GM19372 (cell line): Measurements from ENCODE around the gene METAP1.
"Not testable (repeated sequence)": the region's sequence is repeated elsewhere in the genome, so short reads cannot be mapped to it uniquely, and the experiment has no call there.

Experiments
- ATAC-seq: cut with Tn5 transposase; IDR thresholded peaks from one replicate; pipeline ENCODE4 v1.9.1; 2021; ENCODE audit warnings: mild to moderate bottlenecking, low read depth, moderate library complexity; ENCODE audit not compliant: unreplicated experiment

Gene METAP1

GRCh38 chr4:98996056-98996764, 689 bp downstream of the METAP1 start:
- no peak for ATAC-seq

DNA sequence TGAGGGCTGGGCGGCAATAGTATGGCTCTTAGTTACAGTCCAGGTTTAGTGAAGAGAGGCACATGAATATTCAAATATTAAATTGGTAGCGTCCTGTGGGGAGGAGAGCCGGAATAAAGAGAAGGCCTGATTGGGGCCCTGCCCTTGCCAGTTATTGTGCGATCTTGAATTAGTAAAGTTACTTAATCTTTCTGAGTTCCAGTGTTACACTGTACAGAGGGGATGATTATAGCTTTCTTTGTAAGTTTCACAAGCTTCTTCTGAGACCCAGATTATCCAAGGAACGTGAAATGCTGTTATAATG, 1.2 kb downstream of the METAP1 start:
- no peak for ATAC-seq

DNA sequence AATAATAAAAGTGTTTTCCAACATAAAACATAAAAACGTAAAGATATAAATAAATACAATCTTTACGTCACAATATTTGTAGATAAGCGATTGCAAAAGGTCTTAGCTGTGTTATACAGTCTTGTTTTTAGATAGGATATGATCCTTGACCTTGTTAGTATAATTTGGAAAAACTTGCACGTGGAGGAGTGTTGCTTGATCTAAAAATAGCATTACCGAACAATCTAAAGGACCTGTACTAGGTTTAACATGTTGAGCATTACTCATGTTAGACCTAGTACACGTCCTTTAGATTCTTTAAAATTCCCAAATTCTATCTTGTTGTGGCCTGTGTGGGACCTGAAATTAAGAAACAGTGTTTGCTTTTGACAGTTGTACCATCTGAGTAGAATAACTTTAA, 1.6 kb downstream of the METAP1 start:
- ATAC-seq, result no peak

- no peak for ATAC-seq
Measured at GRCh38 chr4:98998551-98998950, 3.0 kb downstream of the METAP1 start.

- ATAC-seq, result no peak
Measured at GRCh38 chr4:99002279-99002678, 6.8 kb downstream of the METAP1 start.

DNA sequence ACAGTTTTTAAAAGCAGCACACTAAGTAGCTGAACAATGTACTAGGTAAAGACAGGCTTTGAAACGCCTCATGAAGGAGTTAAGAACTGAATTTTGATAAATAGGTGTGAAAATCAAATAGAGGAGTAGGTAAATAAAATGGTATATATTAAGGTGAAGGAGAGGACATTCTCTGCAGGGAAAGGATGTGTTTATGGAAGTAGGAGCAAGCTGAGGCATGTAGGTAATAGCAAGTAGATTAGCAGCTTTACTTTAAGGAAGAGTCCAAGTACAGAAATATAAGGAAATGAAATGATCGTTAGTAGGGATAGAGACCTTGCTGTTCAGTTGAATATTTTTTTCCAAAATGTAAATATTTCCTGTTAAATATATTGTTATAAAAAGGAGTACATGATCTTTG, 12.5 kb downstream of the METAP1 start:
- no peak for ATAC-seq

- ATAC-seq, result no peak
Measured at GRCh38 chr4:99011910-99012309, 16.4 kb downstream of the METAP1 start.

GRCh38 chr4:99013402-99013843, 17.9 kb downstream of the METAP1 start:
- no peak for ATAC-seq

GRCh38 chr4:99013884-99014523, 18.5 kb downstream of the METAP1 start:
- ATAC-seq, result no peak

- ATAC-seq, result no peak
Measured at GRCh38 chr4:99021386-99021785, 25.9 kb downstream of the METAP1 start.

- ATAC-seq, result no peak
Measured at GRCh38 chr4:99022566-99022965, 27.0 kb downstream of the METAP1 start.

DNA sequence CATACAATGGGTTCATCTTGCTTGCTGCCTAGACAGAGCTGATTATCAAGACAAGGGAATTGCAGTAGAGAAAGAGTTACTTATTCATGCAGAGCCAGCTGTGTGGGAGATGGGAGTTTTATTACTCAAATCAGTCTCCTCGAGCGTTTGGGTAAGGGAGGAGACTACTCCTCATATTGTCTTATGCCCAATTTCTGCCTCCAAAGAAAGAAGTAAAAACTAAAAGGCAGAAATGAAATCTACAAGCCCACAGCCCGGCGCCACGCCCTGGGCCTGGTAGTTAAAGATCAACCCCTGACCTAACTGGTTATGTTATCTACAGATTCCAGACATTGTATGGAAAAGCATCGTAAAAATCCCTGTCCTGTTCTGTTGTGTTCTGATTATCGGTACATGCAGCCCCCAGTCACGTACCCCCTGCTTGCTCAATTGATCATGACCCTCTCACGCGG, 28.3 kb downstream of the METAP1 start:
- not testable (repeated sequence) for ATAC-seq

DNA sequence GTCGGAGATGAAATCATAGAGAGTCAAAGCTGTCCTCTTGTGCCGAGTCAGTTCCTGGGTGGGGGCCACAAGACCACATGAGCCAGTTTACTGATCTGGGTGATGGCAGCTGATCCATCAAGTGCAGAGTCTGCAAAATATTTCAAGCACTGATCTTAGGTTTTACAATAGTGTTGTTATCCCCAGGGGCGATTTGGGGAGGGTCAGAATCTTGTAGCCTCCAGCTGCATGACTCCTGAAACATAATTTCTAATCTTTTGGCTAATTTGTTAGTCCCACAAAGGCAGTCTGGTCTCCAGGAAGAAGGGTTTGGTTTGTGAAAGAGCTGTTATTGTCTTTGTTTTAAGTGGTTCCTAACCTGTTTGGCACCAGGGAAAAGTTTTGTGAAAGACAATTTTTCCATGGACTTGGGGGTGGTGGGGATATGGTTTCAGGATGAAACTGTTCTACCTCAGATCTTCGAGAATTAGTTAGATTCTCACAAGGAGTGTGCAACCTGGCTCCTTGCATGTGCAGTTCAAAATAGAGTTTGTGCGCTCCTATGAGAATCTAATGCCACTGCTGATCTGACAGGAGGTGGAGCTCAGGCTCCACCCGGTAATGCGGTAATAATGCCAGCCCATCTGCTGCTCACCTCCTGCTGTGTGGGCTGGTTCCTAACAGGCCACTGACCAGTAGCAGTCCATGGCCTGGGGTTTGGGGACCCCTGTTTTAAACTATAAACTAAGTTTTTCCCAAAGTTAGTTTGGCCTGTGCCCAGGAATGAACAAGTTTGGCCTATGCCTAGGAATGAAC, 29.2 kb downstream of the METAP1 start:
- ATAC-seq, result no peak

DNA sequence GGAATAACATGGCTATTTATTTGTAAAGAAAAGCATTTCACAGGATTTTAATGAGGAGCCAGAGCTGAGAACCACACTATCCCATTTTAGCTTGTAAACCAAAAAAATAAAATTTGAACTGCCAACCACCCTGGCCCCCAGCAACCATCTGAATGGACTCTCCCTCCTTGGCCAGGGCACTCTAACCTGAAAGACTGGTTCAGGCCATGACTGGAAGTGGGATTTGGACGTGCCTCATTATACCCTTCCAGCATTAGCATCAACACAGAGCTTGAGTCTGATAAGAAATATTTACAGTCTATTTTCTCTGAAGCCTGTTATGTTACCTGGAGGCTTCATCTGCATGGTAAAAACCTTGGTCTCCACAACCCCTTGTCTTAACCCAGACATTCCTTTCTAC, 30.0 kb downstream of the METAP1 start:
- no peak for ATAC-seq

- no peak for ATAC-seq
Measured at GRCh38 chr4:99027304-99027703, 31.8 kb downstream of the METAP1 start.

DNA sequence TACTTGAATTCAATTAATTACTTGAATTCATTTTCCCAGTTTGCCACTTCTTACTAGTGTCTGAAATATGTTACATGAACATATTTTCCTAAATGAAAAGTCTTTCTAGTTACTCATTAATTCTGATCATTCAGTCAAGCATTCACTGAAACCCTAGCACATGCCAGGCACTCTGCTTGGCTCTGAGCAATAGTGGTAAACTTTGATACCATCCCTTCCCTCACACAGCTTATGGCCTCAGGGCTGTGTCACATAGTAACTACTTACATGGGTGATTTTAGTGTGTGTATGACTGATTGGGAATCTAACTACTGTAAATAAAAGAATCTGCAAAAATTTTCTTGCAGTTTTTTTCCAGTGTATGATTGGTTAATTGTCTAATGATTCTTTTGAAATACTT, 32.7 kb downstream of the METAP1 start:
- ATAC-seq, result no peak

DNA sequence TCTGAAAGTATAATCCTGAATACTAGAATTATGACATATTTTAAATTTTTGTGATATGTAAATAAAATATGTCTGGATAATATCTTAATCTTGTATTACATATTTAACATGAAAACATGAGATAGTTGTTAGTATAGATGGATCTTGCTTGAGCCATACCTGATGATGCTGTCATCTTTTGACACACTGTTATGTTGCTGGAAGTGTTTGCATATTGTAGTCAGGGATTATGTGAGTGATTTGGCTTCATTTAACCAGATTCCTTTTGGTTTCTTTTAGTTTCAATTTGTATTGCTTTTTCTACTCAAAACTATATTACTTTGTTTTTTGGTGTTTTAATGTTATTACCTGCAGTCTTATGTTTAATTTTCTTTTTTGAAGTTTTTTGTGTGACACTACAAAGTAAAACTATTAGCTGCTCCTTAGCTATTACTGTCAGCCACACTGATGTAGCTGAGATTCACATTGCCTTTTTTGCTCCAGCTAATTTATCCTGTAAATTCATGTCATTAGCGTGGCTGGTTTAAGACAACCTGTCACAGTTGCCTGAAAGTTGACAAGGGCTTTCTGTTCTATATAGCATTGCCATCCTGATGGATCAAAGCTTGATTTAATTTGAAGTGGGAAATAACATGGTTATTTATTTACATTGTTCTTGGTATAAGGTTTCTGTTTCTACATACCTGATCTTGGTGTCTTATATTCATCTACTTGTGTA, 33.7 kb downstream of the METAP1 start:
- no peak for ATAC-seq

DNA sequence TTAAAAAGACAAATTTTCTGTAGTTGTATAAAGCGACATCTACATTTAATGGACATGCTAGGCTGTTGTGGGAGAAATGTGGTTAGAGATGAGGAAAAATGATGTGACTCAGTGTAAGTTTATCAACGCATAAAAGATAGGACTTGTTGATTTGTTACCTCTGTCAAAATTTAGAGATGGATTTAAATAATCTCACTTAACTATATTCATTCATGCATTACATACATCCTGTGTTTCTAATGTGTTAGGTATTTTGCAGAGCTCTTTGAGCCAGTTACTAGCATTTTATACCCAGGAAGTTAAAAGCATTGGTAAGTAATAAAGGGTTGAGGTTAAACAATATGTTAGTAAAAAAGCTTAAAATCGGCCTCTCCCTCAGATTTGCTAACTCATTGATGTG, 34.3 kb downstream of the METAP1 start:
- ATAC-seq, result no peak

DNA sequence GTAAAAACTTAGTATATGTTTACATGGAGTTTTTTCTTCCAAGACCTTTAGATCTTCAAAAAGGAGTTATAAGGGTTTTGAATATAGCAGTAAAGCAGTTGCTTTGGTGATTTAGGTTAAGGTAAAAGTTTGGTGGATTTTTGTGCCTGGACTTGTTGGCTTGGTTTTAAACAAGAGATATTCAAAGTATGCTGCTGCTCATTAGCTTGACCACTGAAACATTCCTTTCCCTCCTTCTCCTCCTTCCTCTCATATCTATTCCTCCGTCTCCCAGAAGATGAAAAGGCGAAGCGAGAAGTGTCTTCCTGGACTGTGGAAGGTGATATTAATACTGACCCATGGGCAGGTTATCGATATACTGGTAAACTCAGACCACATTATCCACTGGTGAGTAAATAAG, 38.4 kb downstream of the METAP1 start:
- ATAC-seq, result no peak

- ATAC-seq, result no peak
Measured at GRCh38 chr4:99038213-99038612, 42.7 kb downstream of the METAP1 start.

- ATAC-seq, result no peak
Measured at GRCh38 chr4:99043346-99043745, 47.8 kb downstream of the METAP1 start.
